ENCODE data around the gene PALLD. TPM values are rescaled to one million over a fixed set of nuclear protein-coding genes. Genes with fewer than 3 reads are reported as not detected.

The PALLD gene
- total RNA-seq, 4 donors from 2014 or later = 266 to 761 (median 441) TPM

DNA sequence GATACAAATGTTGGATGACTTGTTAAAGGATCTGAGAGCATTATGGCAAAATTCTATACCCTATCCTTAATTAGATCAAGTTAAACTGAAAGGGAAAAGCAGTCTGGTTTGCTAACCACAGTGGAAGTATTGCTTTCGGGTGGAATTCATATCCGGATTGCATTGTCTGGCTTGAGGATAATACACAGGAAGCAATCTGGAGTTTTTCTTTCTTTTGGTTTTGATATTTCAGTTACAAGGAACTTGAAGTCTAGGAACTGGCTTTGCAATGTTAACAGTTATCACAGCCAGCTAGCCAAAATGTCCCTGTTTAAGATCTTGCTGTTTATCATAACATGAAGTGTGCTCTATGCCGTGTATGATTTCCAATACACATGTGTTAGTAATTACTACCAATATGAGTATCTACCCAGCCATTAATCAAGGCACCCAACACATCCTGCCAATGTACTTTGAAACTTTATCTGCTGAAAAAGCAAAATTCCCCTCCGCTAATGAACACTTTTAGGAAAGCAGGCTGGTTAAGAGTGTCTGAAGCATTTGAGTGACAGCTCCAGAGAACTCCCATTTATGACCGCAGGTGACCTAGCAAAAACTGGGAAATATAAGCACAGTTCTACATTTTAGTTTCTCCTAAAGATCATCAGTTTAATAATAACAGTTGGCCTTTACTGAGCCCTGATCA is 146.4 kb downstream of the PALLD start:
- TF ChIP-seq POLR2A (IDR thresholded peaks at IDR 0.05) = no peak
- TF ChIP-seq, protein P1, sequence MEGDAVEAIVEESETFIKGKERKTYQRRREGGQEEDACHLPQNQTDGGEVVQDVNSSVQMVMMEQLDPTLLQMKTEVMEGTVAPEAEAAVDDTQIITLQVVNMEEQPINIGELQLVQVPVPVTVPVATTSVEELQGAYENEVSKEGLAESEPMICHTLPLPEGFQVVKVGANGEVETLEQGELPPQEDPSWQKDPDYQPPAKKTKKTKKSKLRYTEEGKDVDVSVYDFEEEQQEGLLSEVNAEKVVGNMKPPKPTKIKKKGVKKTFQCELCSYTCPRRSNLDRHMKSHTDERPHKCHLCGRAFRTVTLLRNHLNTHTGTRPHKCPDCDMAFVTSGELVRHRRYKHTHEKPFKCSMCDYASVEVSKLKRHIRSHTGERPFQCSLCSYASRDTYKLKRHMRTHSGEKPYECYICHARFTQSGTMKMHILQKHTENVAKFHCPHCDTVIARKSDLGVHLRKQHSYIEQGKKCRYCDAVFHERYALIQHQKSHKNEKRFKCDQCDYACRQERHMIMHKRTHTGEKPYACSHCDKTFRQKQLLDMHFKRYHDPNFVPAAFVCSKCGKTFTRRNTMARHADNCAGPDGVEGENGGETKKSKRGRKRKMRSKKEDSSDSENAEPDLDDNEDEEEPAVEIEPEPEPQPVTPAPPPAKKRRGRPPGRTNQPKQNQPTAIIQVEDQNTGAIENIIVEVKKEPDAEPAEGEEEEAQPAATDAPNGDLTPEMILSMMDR (IDR thresholded peaks at IDR 0.05) = no peak
- intact Hi-C loops (cut with DNase I; ENCODE audit: low total_unique reads) = no loop called here
- DNase-seq = no peak
- no peaks in the 10 kb centered on the region for H3K4me1 ChIP-seq
- H3K9me3 ChIP-seq = no peaks in the 10 kb centered on the region
- H3K27ac ChIP-seq = peak overlapping the region; percentile 92
- H3K36me3 ChIP-seq = no peaks in the 10 kb centered on the region
- H3K27me3 ChIP-seq = no peaks in the 10 kb centered on the region
- no peak overlapping the region for H3K4me3 ChIP-seq

DNA sequence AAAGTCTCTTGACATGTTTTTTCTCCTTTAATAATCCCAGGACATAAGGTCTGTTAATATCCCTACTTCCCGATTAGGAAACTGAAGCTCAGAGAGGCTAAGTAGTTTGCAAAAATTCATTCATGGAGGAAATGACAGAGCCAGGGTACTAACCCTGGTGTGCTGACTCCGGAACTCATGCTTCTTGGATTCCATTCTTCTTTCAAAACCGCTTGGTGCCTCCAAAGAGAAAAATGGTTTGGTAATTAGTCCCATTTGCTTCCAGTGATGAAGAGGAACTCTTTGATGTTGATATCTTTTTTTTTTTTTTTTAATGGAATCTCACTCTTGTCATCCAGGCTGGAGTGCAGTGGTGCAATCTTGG is 146.9 kb downstream of the PALLD start:
- no peak overlapping the region for H3K4me3 ChIP-seq
- intact Hi-C loops (cut with DNase I; ENCODE audit: low total_unique reads) = no loop called here
- H3K27me3 ChIP-seq = no peaks in the 10 kb centered on the region
- H3K36me3 ChIP-seq = no peaks in the 10 kb centered on the region
- no peak for DNase-seq
- no peaks in the 10 kb centered on the region for H3K9me3 ChIP-seq
- peak overlapping the region; percentile 92 for H3K27ac ChIP-seq
- H3K4me1 ChIP-seq = no peaks in the 10 kb centered on the region
- no peak for TF ChIP-seq POLR2A (IDR thresholded peaks at IDR 0.05)
- TF ChIP-seq, protein P1 (IDR thresholded peaks at IDR 0.05) = no peak

DNA sequence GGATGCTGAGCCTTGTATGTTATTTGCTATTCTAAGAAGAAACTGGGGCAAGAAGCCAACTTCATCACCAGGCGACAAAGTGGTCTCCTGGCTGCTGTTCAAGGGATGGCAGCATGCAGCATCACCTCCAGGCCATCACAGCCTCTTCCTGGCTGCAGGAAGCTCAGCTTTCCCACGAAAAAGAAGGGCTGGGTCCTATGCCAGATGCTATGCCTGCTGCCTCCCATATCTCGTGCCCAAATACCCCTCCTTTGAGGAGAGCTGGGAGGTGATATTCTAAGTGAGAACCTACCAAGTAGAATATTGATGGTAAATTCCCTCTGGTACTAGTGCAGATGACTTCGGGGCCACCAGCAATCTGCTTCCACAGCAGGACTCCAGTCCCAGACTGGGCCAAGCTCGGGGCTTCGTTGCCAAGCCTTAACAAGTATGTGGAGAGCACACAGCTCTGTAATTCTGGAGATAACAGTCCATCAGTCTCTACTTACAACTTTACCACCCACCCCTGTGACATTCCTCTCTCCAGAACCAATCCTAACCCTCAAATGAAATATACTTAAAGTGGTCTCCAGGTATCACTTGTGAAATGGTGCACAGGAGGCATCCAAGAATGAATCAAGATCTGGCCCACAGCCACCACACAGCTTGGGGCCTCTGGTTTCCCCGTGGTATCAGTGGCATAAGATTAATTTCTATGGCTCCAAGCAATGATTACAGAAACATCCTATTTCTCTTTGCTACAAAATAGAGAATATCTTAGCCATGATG is 149.3 kb downstream of the PALLD start:
- TF ChIP-seq POLR2A (IDR thresholded peaks at IDR 0.05) = no peak
- TF ChIP-seq, protein P1 (IDR thresholded peaks at IDR 0.05) = no peak
- no peak overlapping the region for H3K4me3 ChIP-seq
- intact Hi-C loops (cut with DNase I; ENCODE audit: low total_unique reads) = no loop called here

DNA sequence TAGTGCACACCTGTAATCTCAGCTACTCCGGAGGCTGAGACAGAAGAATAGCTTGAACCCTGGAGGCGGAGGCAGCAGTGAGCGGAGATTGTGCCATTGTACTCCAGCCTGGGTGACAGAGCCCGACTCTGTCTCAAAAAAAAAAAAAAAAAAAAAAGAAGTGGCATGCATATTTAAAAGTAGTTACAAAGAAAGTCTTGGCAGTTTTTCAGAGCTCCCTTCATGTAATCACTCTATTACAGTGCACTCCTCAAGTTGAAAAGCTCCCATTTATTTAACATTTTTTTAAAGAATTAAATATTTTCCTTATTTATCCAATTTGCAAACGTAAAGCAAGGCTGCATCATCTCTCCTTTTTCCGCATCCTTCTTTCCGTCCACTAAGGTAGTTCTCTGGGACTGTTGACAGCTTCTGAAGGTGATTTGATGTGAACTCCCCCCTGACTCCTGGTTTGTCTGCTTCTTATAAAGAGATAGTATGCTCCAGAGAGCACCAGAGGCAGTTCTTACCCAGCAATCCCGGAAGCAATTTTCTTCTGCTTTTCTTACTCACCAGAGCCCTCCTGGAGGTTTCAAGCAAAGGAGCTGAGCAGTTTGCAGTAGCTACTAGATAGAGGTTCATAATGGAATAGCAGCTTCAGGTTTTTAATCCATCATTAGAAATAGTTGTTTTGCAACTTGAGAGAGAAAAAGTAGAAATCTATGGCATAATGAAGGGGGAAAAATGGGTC is 151.0 kb downstream of the PALLD start:
- H3K4me3 ChIP-seq = no peak overlapping the region
- no peak for DNase-seq
- H3K4me1 ChIP-seq = no peaks in the 10 kb centered on the region
- H3K27me3 ChIP-seq = no peaks in the 10 kb centered on the region
- no peaks in the 10 kb centered on the region for H3K9me3 ChIP-seq
- H3K27ac ChIP-seq = peak overlapping the region; percentile 62 to 73
- intact Hi-C loops (cut with DNase I; ENCODE audit: low total_unique reads) = no loop called here
- no peak for TF ChIP-seq POLR2A (IDR thresholded peaks at IDR 0.05)
- TF ChIP-seq, protein P1 (IDR thresholded peaks at IDR 0.05) = no peak
- H3K36me3 ChIP-seq = no peaks in the 10 kb centered on the region

More for the DNA sequence above, 149.3 kb downstream of the PALLD start:
- Histone ChIP-seq H3K27ac (peak overlapping the region; percentile 60 to 73), H3K27me3 (no peaks in the 10 kb centered on the region), H3K4me1 (no peaks in the 10 kb centered on the region), H3K9me3 (no peaks in the 10 kb centered on the region), H3K36me3 (no peaks in the 10 kb centered on the region)
- DNase-seq = no peak

DNA sequence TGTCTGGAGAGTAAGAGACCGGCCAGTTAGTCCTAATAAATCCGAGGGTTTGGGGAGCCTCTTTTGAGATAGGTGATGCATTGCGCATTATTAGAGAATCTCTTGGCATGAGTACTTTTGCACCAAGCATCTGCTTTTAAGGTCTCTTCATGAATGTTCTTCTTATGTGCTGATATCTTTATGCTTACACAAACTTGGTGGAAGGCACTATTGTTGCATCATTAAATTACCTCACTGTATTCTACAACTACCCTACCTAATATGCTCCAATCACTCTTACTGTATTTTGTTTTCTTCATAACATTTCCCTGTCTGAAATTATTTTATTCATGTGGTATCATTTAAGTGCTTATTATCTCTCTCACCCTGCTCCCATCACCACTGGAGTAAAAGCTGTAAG is 151.6 kb downstream of the PALLD start:
- no peak for DNase-seq
- H3K36me3 ChIP-seq = no peaks in the 10 kb centered on the region
- peak overlapping the region; percentile 62 to 73 for H3K27ac ChIP-seq
- H3K4me1 ChIP-seq = no peaks in the 10 kb centered on the region
- H3K27me3 ChIP-seq = no peaks in the 10 kb centered on the region
- H3K9me3 ChIP-seq = no peaks in the 10 kb centered on the region
- TF ChIP-seq, protein P1 (IDR thresholded peaks at IDR 0.05) = no peak
- TF ChIP-seq POLR2A (IDR thresholded peaks at IDR 0.05) = no peak
- no peak overlapping the region for H3K4me3 ChIP-seq
- intact Hi-C loops (cut with DNase I; ENCODE audit: low total_unique reads) = no loop called here
